Activated T-cell treated with anti-CD3 and anti-CD28 coated beads for 4 hours (primary cell): ENCODE measurements around the gene CYB5D1.
A peak's percentile ranks its signal among the peaks of the same experiment; 100 is the strongest.

Experiments
- DNase-seq: peaks from one replicate; pipeline ENCODE4 v3.0.0-alpha.2; 2020

CYB5D1 gene

DNA sequence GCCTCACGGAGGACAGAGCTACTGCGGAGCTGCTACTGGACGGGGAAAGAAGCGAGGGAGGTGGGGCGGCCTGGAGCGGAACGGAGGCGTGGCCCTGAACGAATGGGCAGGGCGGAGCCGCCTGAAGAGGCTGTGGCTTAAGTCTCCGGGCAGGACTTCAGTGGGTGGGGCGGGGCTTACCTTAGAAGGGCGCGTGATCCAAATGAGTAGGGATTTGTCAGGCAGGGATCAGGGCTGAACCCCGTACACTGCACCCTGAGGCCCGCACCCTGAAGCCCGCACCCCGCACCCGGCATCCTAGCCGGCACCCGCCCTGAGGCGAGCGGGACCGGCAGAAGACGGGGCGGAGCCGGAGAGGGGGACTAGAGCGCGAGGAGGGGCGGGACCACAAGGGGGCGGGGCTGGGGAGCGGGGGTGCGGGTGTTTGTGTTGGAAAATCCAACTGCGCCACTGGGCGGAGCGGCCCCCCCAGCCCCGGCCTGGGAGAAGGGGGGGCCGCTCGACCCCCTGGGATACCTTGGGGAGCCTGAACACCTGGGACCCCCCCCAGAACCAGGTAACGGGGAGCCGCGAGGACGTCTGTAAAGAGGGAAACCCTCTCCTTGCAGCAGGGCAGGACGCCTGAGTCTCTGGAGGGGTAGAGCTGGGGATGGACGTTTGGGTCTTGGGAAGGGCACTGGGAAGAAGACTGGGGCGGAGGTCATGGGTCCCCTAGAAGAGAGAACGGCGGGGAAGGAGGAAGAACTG lies 23.8 kb upstream of the CYB5D1 start, which contains the start of gene KDM6B:
Gene KDM6B, plus strand, starts transcription at position 423 of the 747 bp plus-strand sequence. CDS start 11,338 bp downstream, outside the sequence.
- DNase-seq: peak; percentile 77

DNA sequence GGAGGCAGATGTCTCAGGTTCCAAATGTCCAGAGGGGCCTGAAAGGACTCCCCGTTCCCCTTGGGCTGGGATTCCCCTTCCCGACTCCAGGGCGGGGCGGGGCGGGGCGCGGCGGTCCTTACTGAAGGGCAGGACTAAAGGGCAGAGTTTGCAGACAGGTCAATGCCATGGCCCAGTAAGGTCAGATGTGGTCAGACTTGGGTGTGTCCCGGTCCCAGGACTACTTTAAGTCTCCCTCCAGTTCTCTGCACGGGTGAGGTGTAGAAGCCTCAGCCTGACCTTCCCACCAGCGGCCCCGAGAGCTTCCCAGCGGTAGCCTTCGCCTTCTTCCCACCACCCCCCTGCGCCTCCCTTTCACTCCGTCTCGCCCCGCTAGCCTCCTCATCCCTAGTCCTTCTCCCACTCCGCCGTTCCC lies 23.3 kb upstream of the CYB5D1 start:
- DNase-seq: no peak

- peak; percentile 84 for DNase-seq
These were observed 22.6 kb upstream of the CYB5D1 start for GRCh38 chr17:7834957-7835813.

- no peak for DNase-seq
These were observed 21.8 kb upstream of the CYB5D1 start for GRCh38 chr17:7835814-7836595.

GRCh38 chr17:7836596-7837407 lies 21.0 kb upstream of the CYB5D1 start:
- no peak for DNase-seq

DNA sequence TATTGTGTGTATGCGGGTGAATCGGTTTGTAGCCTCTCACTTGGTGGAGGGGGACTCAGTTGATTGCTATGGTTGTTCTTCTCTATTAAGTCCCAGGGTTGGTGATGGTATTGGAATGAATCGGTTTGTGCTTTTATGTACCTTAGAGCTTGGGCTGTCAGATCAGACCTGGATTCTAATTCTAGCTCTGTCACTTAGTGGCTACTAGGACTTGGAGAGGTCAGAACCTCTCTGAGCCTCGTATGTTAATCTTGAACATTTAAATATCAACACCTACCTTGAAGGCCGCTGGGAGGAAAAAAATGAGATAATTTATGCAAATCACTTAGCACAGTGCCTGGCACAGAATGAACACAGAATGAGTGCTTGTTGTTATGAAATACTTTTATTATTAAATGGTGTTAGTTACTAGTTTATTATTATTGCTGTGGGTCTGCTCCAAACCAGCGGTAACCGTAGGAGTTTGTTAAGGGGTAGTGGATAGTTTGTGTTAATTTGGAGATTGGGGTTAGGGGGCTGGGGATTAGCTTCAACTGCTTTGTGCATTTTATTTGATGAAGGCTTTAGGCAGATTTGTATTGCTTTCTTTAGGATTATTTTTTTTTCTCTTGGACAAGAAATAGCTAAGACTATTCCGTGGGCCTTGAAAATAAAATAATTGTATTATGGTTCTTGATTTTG lies 20.3 kb upstream of the CYB5D1 start:
- DNase-seq: no peak

- no peak for DNase-seq
These were observed 19.4 kb upstream of the CYB5D1 start for GRCh38 chr17:7838090-7839075.

DNA sequence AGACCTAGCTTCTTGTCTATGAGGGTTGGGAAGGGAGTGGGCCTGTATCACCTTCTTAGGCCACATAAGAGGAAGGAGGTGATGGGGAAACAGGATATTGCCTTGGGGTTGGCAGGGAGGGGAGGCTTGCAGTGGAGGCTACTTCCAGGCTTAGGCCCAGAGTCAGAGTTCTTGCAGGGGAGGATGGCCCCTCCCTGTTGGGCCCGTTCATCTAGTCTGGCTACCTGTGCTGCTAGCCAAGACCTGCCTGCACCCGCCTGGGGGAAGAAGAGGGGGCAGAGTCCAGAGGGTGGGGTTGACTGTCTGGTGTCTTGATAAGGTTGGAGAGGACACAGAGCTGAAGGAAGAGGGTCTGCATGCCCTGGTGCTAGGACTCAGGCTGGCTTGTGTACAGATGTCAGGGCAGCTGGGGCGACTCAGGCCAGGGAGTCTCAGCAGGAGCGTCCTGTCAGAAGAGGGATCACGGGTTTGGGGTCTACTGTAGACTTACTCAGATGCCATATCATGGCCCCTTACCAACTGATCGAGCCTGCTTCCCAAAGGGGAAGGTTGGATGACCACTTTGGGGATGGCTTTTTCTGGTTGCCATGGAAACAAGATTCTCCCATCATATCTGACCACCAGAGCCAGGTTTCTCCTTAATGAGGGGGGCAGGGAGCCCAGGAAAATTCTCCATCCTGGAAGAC lies 18.5 kb upstream of the CYB5D1 start:
- DNase-seq: no peak

- no peak for DNase-seq
These were observed 17.9 kb upstream of the CYB5D1 start for GRCh38 chr17:7839876-7840261.

GRCh38 chr17:7840441-7840840 lies 17.4 kb upstream of the CYB5D1 start:
- no peak for DNase-seq

- DNase-seq: no peak
These were observed 16.9 kb upstream of the CYB5D1 start for GRCh38 chr17:7840875-7841274.

DNA sequence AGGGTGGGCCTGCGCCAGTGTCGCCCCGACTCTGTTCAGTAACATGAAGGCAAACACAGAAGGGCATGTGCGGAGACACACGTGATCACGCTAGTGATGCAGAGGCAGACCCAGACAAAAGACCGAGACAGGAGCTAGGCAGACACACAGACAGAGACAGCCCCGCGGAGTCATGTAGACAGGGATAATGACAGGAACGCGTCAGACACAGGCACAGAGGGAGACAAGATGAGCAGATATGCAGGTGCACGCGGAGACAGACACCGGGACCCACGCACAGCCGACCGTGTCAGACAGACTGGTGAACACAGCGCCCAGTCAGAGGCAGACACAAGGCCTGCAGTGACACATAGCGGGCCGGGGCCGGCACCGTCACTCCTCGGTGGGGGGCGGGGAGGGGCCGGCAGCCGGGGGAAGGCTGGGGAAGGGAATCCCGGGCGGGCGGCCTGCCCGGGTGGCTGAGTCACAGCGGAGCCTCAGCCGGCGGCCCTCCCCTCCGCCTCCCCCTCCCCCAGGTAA lies 16.3 kb upstream of the CYB5D1 start:
- DNase-seq: peak; percentile 95

GRCh38 chr17:7841915-7842379 lies 15.9 kb upstream of the CYB5D1 start:
- peak; percentile 85 for DNase-seq

DNA sequence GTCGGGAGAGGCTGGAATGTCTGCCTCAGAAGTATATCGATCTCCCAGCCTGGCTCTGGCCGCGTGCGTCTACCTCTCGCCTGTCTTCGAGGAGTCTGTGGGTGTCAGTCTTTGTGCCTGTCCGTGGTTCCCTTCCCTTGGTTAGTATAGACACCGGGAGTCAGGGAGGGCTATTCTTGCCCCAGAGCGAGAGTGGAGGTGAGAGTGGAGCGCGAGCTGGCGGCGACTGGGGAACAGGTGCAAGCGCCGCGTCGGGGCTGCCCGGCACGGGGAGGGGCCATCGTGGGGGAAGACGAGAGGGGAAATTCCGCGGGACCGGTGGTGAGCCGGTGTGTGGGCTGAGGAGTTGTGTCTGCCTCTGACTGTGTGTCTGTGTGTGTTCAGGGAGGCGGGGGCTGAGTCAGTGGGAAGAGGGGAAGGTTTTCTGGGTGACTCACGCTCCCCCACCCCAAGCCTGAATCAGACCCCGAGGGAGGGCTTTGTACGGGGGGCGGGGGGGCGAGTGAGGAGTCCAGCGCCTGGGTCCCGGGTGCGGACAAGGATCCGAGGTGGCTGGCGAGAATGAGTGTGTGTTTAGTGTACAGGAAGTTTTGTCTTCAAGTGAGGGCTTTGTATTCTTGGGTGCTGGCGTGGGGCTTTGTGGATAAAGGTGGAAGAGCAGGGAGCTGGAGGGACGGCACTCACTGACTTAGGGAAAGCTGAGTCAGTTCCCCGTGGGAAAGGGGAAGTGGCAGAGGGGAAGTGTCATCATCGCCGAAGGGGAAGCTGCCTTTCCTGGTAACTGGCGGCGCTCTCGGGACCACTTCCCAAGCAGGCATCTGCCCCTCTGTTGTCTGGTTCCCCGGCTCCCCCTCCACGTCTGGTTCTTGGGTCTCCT lies 15.2 kb upstream of the CYB5D1 start:
- DNase-seq: peak; percentile 97

DNA sequence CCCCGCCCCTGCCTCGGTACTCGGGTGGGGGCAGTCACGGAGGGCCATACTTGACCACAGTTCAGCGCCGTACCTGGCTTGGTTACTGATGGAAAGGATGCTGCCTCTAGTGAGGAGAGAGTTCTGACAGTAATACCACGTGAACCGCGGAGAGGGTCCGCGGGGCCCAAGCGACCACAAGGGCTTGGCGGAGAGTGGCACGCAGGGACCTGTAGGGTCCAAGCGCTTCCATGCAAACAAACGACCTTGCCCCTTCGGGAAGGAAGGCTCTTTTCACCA lies 14.6 kb upstream of the CYB5D1 start:
- DNase-seq: no peak

DNA sequence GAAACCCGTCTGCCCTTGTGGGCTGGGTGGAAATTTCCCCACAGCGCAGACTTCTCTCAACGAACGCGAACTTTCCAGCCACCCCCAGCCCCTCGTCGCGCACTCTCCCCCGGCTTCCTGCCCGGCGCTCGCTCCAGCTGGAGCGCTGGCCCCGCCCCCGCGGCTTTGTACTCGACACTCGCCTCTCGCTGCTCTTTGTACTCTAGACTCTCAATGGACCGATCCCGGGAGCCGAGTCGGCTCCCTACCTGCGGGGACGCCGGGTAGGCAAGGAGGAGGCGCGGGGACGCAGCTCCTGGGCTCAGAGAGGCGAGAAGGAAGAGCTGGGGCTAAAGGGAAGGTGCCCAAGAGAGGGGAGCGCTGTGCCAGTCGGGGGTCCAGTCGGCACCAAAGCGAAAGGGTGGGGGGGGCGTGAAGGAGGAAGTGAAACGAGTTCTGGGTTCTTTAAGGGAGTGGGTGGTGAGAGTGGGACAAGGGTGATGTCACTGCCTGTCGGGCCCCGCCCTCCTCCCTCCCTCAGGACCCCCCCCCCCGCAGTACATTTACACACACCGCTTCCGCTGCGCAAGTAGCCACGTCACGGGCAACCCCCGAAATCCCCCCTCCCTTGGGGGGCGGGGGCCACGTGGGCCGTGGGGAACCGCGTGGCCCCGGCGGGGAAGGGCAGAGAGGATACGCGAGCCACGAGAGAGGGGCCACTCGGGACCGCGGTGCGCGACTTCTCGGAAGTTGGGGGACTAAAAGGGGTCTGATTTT lies 14.1 kb upstream of the CYB5D1 start:
- DNase-seq: peak; percentile 93

DNA sequence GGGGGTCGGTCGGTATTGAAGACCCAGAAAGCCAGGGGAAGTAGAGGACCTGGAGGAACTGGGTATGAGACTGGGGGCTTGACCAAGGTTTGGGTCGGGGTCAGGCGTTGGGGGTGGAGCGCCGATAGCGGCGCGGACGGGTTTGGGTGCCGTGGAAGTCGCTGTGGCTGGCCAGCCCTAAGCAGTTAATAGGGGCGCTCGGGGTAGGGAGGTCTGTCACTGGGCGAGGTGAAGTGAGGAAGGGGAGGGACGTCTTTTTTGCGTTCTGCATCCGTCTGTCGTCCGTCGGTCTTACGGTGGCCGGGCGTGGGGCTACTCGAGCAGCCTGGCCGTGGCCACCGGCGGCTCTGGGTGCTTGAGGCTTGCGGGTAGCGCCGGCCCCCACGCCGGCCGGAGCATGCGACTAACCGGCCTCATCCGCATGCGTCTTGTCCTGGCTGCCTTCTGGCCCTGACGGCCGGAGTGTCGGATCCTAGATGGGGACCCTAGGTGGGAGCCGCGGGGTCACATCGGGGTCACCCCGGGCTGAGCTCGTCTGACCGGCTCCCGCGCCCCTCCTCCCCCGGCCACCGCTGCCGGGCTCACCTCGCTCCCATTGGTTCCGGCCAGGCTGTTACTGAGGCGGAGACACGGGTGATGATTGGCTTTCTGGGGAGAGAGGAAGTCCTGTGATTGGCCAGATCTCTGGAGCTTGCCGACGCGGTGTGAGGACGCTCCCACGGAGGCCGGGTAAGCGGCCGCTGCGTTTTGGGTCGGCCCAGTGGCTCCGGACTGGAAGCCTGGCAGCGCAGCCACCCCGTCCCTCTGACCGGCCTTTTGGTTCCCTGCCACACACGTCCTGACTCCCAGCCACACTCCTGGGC lies 13.3 kb upstream of the CYB5D1 start:
- peak; percentile 68 for DNase-seq
